CD4-positive, CD25-positive, alpha-beta regulatory T cell (primary cell): ENCODE results near the gene PXT1. TPM values are rescaled to one million over a fixed set of nuclear protein-coding genes. Genes with fewer than 3 reads are reported as not detected.

Experiments
- polyA plus RNA-seq, 4 donors: library from polyadenylated mRNA; unstranded; fragments of 300-500 nt; fragmentation: Illumina TruSeq; gene quantifications; one replicate each; pipeline ENCODE4 v1.2.3, GENCODE V29; 2021
- total RNA-seq: library from RNA; stranded (reverse); gene quantifications from one replicate; pipeline ENCODE4 v1.2.3, GENCODE V29; 2022

PXT1 gene
- total and polyA plus RNA-seq, 5 donors from 2014 or later = 0.08 to 0.37 (median 0.09) TPM; not detected in 2

Other genes starting within 250 kb of the PXT1 start
- 37.7 TPM for gene BRPF3, start 246.1 kb downstream of the PXT1 start, total RNA-seq
- 1 to 10 TPM; 3.2 to 5.3 (median 4.0) TPM for gene BRPF3, start 246.1 kb downstream of the PXT1 start, polyA plus RNA-seq
- 0.25 TPM for gene PNPLA1, start 172.8 kb downstream of the PXT1 start, total RNA-seq
- gene PNPLA1, start 172.8 kb downstream of the PXT1 start, polyA plus RNA-seq = not detected
- not detected for gene BNIP5, start 106.0 kb downstream of the PXT1 start, total RNA-seq
- not detected for gene BNIP5, start 106.0 kb downstream of the PXT1 start, polyA plus RNA-seq
- 6.3 TPM for gene ETV7, start 55.2 kb downstream of the PXT1 start, total RNA-seq
- 10 to 100 TPM in 2 of 4 donors, 1 to 10 TPM in 2; 5.3 to 16.1 (median 9.5) TPM for gene ETV7, start 55.2 kb downstream of the PXT1 start, polyA plus RNA-seq
- gene KCTD20, start 146 bp upstream of the PXT1 start, total RNA-seq = 41.7 TPM
- gene KCTD20, start 146 bp upstream of the PXT1 start, polyA plus RNA-seq = 10 to 100 TPM; 35.4 to 47.8 (median 40.1) TPM
- 106 TPM for gene STK38, start 104.6 kb upstream of the PXT1 start, total RNA-seq
- gene STK38, start 104.6 kb upstream of the PXT1 start, polyA plus RNA-seq = 100 to 1,000 TPM in 3 of 4 donors, 10 to 100 TPM in 1; 92.8 to 126 (median 113) TPM
- gene SRSF3, start 151.5 kb upstream of the PXT1 start, total RNA-seq = 731 TPM
- 100 to 1,000 TPM; 398 to 433 (median 407) TPM for gene SRSF3, start 151.5 kb upstream of the PXT1 start, polyA plus RNA-seq
- 115 TPM for gene CDKN1A, start 235.9 kb upstream of the PXT1 start, total RNA-seq
- gene CDKN1A, start 235.9 kb upstream of the PXT1 start, polyA plus RNA-seq = 1 to 10 TPM; 1.4 to 2.6 (median 1.5) TPM